Endothelial cell of umbilical vein (primary cell): Measurements from ENCODE around the gene NMRK2. TPM values are rescaled to one million over a fixed set of nuclear protein-coding genes. Genes with fewer than 3 reads are reported as not detected.
A peak's percentile ranks its signal among the peaks of the same experiment; 100 is the strongest.

Experiments used
- Bru-seq: library from RNA; stranded (reverse); fragments of 400-500 nt; gene quantifications from one replicate; lab custom pipeline; 2021; lab: Mats Ljungman, UMichigan
- BruChase-seq, 2 experiments: library from RNA; stranded (reverse); fragments of 400-500 nt; gene quantifications; one replicate each; lab custom pipeline; 2021; lab: Mats Ljungman, UMichigan
- BruUV-seq: library from RNA; stranded (reverse); fragments of 400-500 nt; replicated peaks from 2 replicates; lab custom pipeline; 2021; lab: Mats Ljungman, UMichigan
- CTCF ChIA-PET: fragments of 300-600, 350-600 bp; sonication (Branson Sonifier 250); formaldehyde crosslinking; loops from one replicate; lab custom pipeline; 2021; ENCODE audit warnings: antibody characterized with exemption, inconsistent platforms; lab: Charles Lee
- POLR2A ChIA-PET: fragments of 300-600, 350-600 bp; sonication (Branson Sonifier 250); formaldehyde crosslinking; loops from one replicate; lab custom pipeline; 2021; ENCODE audit warnings: antibody characterized with exemption, inconsistent platforms; lab: Charles Lee
- DNase-seq: peaks from one replicate; pipeline ENCODE4 v3.0.0-alpha.2; 2011; ENCODE audit warnings: low read depth, low spot score
- FAIRE-seq: peaks from 2 replicates; lab custom pipeline; 2011; peaks lifted over from hg19 to GRCh38; lab: Jason Lieb, UNC
- H2AFZ ChIP-seq: 2 replicates; pipeline ENCODE4 v1.6.0; 2012; ENCODE audit warnings: low read depth, low read length, control low read depth, inconsistent platforms
- H3K27ac ChIP-seq: 2 replicates; pipeline ENCODE4 v1.5.1; 2011; ENCODE audit warnings: low read depth, mild to moderate bottlenecking, control low read depth, low read length, moderate library complexity; ENCODE audit not compliant: insufficient read depth
- H3K27me3 ChIP-seq, 2 experiments: 2 replicates each; pipeline versions ENCODE4 v1.6.0 to v1.6.1; 2011; ENCODE audit warnings: low read length in 2 of 2, mixed read lengths in 1 of 2; ENCODE audit not compliant: control insufficient read depth in 2 of 2, insufficient read depth in 2 of 2
- H3K36me3 ChIP-seq, 2 experiments: 2 replicates in 1 of 2; 3 replicates in 1 of 2; pipeline ENCODE4 v1.5.1; 2011; ENCODE audit warnings: low read length in 2 of 2, mild to moderate bottlenecking in 1 of 2, moderate library complexity in 1 of 2; ENCODE audit not compliant: control insufficient read depth in 2 of 2, insufficient read depth in 2 of 2; ENCODE audit errors: extremely low read depth in 1 of 2
- H3K4me1 ChIP-seq: 3 replicates; pipeline ENCODE4 v1.5.1; 2011; ENCODE audit warnings: mild to moderate bottlenecking, low read length; ENCODE audit not compliant: control insufficient read depth, insufficient read depth; ENCODE audit errors: extremely low read depth
- H3K4me2 ChIP-seq: 2 replicates; pipeline ENCODE4 v1.6.1; 2011; ENCODE audit warnings: low read length, control low read depth, mixed read lengths; ENCODE audit not compliant: insufficient read depth
- H3K4me3 ChIP-seq, 3 experiments: fragments of 200-600 bp in 1 of 3; sonication (generic), shearing (Covaris generic) in 1 of 3; replicated peaks in 1 of 3; 2 replicates each; pipeline ENCODE4 v1.5.1; 2011 to 2016; ENCODE audit warnings: control low read depth in 3 of 3, low read length in 3 of 3, mild to moderate bottlenecking in 2 of 3, inconsistent platforms in 1 of 3, low read depth in 1 of 3, moderate library complexity in 1 of 3; ENCODE audit not compliant: insufficient read depth in 1 of 3
- H3K79me2 ChIP-seq: 2 replicates; pipeline ENCODE4 v1.6.0; 2012; ENCODE audit warnings: low read length, inconsistent platforms; ENCODE audit not compliant: control insufficient read depth, insufficient read depth
- H3K9ac ChIP-seq: replicated peaks from 2 replicates; pipeline ENCODE3; 2011; ENCODE audit warnings: low read length, control low read depth; ENCODE audit not compliant: insufficient read depth; ENCODE audit errors: extremely low read depth
- H3K9me1 ChIP-seq: replicated peaks from 3 replicates; pipeline ENCODE4 v1.6.0; 2011; ENCODE audit warnings: mild to moderate bottlenecking, low read length; ENCODE audit not compliant: control insufficient read depth, insufficient read depth; ENCODE audit errors: extremely low read depth
- H3K9me3 ChIP-seq: replicated peaks from 2 replicates; pipeline ENCODE4 v1.5.1; 2012; ENCODE audit warnings: low read length, inconsistent platforms; ENCODE audit not compliant: control insufficient read depth, insufficient read depth
- H4K20me1 ChIP-seq: replicated peaks from 2 replicates; pipeline ENCODE3; 2011; ENCODE audit warnings: mild to moderate bottlenecking, low read length; ENCODE audit not compliant: control insufficient read depth, insufficient read depth; ENCODE audit errors: extremely low read depth
- CTCF ChIP-seq, 2 donors: IDR thresholded peaks; 1 replicate in 1 of 2; 2 replicates in 1 of 2; pipeline ENCODE4 v1.5.1; 2011; ENCODE audit warnings: low read length in 2 of 2, mild to moderate bottlenecking in 2 of 2, moderate library complexity in 2 of 2, control low read depth in 1 of 2, inconsistent platforms in 1 of 2, low read depth in 1 of 2; ENCODE audit not compliant: insufficient read depth in 1 of 2; ENCODE audit errors: extremely low read depth in 1 of 2
- EZH2 ChIP-seq: IDR thresholded peaks from 2 replicates; pipeline ENCODE4 v1.6.1; 2012; ENCODE audit warnings: borderline replicate concordance, low read depth, mild to moderate bottlenecking, moderate library complexity, low read length, inconsistent platforms; ENCODE audit not compliant: severe bottlenecking
- FOS ChIP-seq: IDR thresholded peaks from 2 replicates; pipeline ENCODE4 v1.6.1; 2011; ENCODE audit warnings: mild to moderate bottlenecking, low read length, moderate library complexity, borderline replicate concordance; ENCODE audit not compliant: insufficient read depth
- GATA2 ChIP-seq: IDR thresholded peaks from 2 replicates; pipeline ENCODE4 v1.7.0; 2011; ENCODE audit warnings: low read depth, mild to moderate bottlenecking, moderate library complexity, mixed read lengths, low read length; ENCODE audit not compliant: insufficient read length, insufficient read depth
- MYC ChIP-seq: IDR thresholded peaks from one replicate; pipeline ENCODE4 v1.6.1; 2011; ENCODE audit warnings: mild to moderate bottlenecking, low read depth, low read length
- POLR2A ChIP-seq: IDR thresholded peaks from 2 replicates; pipeline ENCODE4 v1.6.1; 2012; ENCODE audit warnings: low read depth, mild to moderate bottlenecking, control low read depth, low read length
- dilution Hi-C: fragments of 300-500 bp; cut with MboI; formaldehyde crosslinking; loops from one replicate; pipeline ENCODE4 v1.15.0; 2019; ENCODE audit warnings: low sequenced_read_pairs; ENCODE audit not compliant: extremely low pct_ligation_motif_present
- intact Hi-C: fragments of 100-400 bp; cut with micrococcal nuclease; formaldehyde crosslinking; loops from one replicate; pipeline ENCODE4 v1.10.0; 2022
- long read RNA-seq: library from polyadenylated mRNA; stranded (forward); transcript quantifications from one replicate; pipeline ENCODE4 v2.0.0, GENCODE V29; 2021
- polyA minus RNA-seq, 3 experiments: library from RNA; depleted of rRNA, polyadenylated mRNA; stranded (reverse); fragments of >200 nt; gene quantifications; 1 replicate in 1 of 3; 2 replicates in 2 of 3; pipeline ENCODE4 v1.2.3, GENCODE V29; 2011
- polyA plus RNA-seq, 4 experiments: library from polyadenylated mRNA; depleted of rRNA in 3 of 4; stranded (reverse) in 3 of 4; unstranded in 1 of 4; fragments of >200 nt; gene quantifications; 2 replicates each; pipeline versions ENCODE4 v1.2.1 to v1.2.3, GENCODE V29; 2011 to 2012; ENCODE audit warnings: missing spikeins in 1 of 4
- total RNA-seq: library from RNA; stranded (reverse); gene quantifications from 2 replicates; pipeline ENCODE4 v1.2.3, GENCODE V29; 2021

The NMRK2 gene
- not detected in 2 replicates for total RNA-seq
- polyA plus RNA-seq: not detected in 2 replicates
- not detected in 2 replicates for polyA plus RNA-seq (2011; cell fraction: cytosol; rRNA removed)
- polyA plus RNA-seq (2011; cell fraction: nucleus; rRNA removed): not detected in 2 replicates
- polyA plus RNA-seq (2012): not detected in 2 replicates
- polyA minus RNA-seq: not detected in 2 replicates
- polyA minus RNA-seq (2011; cell fraction: cytosol; rRNA and poly(A)+ RNA removed): not detected
- polyA minus RNA-seq (2011; cell fraction: nucleus; rRNA and poly(A)+ RNA removed): not detected in 2 replicates
- Bru-seq, nascent RNA: not detected
- not detected for BruChase-seq, experiment 1, labeled RNA remaining after a 6-hour chase
- not detected for BruChase-seq, experiment 2, labeled RNA remaining after a 2-hour chase
- long read RNA-seq: 0 reads

- no peaks in the 10 kb centered on the region for H4K20me1 ChIP-seq
- no peak within 1 kb of the TSS for H3K27ac ChIP-seq
- intact Hi-C loops (no loop called here), dilution Hi-C loops (no loop called here)
- no peak for FAIRE-seq
- CTCF ChIA-PET: interaction anchor here (0.8 to 1.8 kb wide), 2 partner anchors 80 to 111 kb away, joined by 3 to 4 read pairs; no protein-coding TSS in a partner anchor
- no TSS peak for BruUV-seq
- no peaks in the 10 kb centered on the region for H3K9me1 ChIP-seq
- H3K4me3 ChIP-seq: no peak within 1 kb of the TSS
- no peak within 1 kb of the TSS for H3K4me2 ChIP-seq
- DNase-seq: no peak
- H3K27me3 ChIP-seq: peaks cover 9 to 18% of the 10 kb centered on the region in 2 experiments
- H2AFZ ChIP-seq: no peak within 1 kb of the TSS
- no peaks in the 10 kb centered on the region for H3K9me3 ChIP-seq
- H3K36me3 ChIP-seq: no peaks in the 10 kb centered on the region
- H3K4me1 ChIP-seq: no peaks in the 10 kb centered on the region
- POLR2A ChIA-PET: no interaction called here
- H3K79me2 ChIP-seq: no peaks in the 10 kb centered on the region
- H3K9ac ChIP-seq: no peak within 1 kb of the TSS
- TF ChIP-seq GATA2 (no peak), EZH2 (peak; percentile 58)
Observed at GRCh38 chr19:3932931-3933810, at the start of gene NMRK2. Gene NMRK2 (plus strand): TSS chr19:3933069. CDS start chr19:3933672, 603 bp downstream.

- Histone ChIP-seq H3K27ac (no peak overlapping the region), H3K9me3 (no peaks in the 10 kb centered on the region), H3K4me2 (no peak overlapping the region), H3K27me3 (no peaks in the 10 kb centered on the region), H3K9me1 (no peaks in the 10 kb centered on the region), H3K9ac (no peak overlapping the region), H3K4me1 (no peaks in the 10 kb centered on the region), H2AFZ (no peak overlapping the region), H3K4me3 (no peak overlapping the region), H4K20me1 (no peaks in the 10 kb centered on the region), H3K79me2 (no peaks in the 10 kb centered on the region), H3K36me3 (no peaks in the 10 kb centered on the region)
- CTCF ChIA-PET: interaction anchor here (1.2 to 1.3 kb wide), 3 partner anchors 69 to 250 kb away, joined by 3 to 5 read pairs (median 3); no protein-coding TSS in a partner anchor
- POLR2A ChIA-PET: no interaction called here
- TF ChIP-seq EZH2 (no peak), GATA2 (no peak), FOS (no peak), MYC (no peak), POLR2A (no peak), CTCF (IDR thresholded peaks at IDR 0.05; ENCODE audit: extremely low read depth in 1 of 2, insufficient read depth in 1 of 2, low read depth in 1 of 2, low read length in 2 of 2) (no peak)
- dilution Hi-C loops (no loop called here), intact Hi-C loops (no loop called here)
- BruUV-seq: no TSS peak
- no peak for FAIRE-seq
- DNase-seq: no peak
Observed at GRCh38 chr19:3890591-3890990, 42.3 kb upstream of the NMRK2 start.
